DMS53 (cell line): Measurements from ENCODE around the gene TRIO.

Experiments used
- DNase-seq: peaks from one replicate; lab custom pipeline; 2025; lab: John Stamatoyannopoulos, UW

The TRIO gene

DNA sequence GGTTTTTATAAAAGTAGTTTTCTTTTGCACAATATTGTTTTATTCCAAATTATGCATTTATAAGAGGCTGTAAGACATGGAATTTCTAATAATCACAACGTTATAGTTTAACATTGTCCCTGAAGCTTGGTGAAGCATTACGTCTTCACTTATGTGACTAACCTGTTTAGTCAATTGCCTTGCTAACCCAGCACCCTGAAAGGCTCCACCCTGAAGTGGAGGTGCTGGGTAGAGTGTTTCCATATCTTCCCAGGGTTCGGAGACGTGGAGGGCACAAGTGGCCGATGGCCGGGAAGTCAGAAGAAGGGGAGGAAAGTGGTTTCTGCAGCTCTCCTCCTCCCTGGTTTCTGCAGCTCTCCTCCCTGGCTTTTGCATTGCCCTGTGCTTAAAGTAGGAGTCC is 83.4 kb downstream of the TRIO start:
- DNase-seq = no peak

- no peak for DNase-seq
Measured at GRCh38 chr5:14226992-14227391, 83.8 kb downstream of the TRIO start.

GRCh38 chr5:14227513-14227912 is 84.4 kb downstream of the TRIO start:
- no peak for DNase-seq

GRCh38 chr5:14228219-14228618 is 85.1 kb downstream of the TRIO start:
- DNase-seq = no peak

GRCh38 chr5:14229181-14229580 is 86.0 kb downstream of the TRIO start:
- DNase-seq = no peak

- no peak for DNase-seq
Measured at GRCh38 chr5:14229734-14230133, 86.6 kb downstream of the TRIO start.

DNA sequence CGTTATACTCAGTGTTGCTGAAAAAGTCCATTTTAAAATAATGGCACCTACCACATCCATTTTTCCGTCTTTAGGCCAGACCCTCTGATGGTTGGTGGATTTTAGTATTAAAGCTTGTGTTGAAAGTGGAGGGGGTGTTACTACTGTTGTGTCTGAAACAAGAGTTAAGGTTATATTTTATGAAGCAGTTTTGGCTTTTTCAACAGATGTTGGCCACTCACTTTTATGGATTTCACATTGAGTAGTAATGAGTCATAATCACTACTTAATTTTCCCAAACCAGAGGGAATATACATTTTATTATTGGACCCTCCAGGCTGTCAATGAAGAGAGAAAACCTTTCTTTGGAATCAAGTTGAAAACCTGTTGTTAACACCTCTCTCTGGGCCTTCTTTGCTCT is 88.0 kb downstream of the TRIO start:
- DNase-seq = no peak

GRCh38 chr5:14231890-14232289 is 88.7 kb downstream of the TRIO start:
- no peak for DNase-seq

- DNase-seq = no peak
Measured at GRCh38 chr5:14234204-14234603, 91.1 kb downstream of the TRIO start.

GRCh38 chr5:14235872-14236271 is 92.7 kb downstream of the TRIO start:
- DNase-seq = no peak

DNA sequence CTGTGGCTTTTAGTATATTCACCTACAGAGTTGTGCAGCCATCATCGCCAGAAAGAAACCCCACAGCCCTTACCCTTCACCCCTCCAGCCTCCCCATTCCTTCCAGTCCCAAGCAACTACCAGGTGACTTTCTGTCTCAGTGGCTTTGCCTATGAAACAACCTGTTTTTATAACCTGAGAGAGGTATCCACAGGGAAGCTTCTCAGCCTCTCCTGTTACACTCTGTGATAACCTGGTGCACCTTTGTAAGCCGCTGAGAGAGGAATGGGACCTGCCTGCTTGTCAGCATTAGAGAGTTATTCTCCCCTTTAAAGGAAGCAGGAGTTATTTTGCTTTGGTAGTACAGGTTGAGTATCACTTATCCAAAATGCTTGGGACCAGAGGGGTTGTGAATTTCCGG is 93.6 kb downstream of the TRIO start:
- peak; percentile 15 for DNase-seq

GRCh38 chr5:14237317-14238086 is 94.4 kb downstream of the TRIO start:
- no peak for DNase-seq

DNA sequence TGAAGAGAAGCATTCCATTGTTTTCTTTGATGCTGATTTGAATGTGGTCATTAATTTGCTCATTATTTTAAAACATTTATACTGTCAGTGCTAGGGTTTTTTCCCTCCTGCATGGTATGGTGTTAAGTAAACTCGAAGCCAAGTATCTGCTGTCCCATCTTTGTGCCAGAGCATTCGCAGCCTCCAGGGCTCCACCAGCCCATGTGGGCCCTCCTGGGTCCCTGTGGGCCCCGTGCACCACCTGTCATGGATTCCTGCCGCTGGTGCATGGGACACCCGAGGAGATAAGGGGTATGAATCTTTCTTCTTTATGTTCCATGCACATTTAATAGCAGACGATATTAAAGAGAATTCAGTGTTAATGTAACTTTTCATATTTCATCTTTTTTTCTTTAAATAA is 95.1 kb downstream of the TRIO start:
- no peak for DNase-seq

DNA sequence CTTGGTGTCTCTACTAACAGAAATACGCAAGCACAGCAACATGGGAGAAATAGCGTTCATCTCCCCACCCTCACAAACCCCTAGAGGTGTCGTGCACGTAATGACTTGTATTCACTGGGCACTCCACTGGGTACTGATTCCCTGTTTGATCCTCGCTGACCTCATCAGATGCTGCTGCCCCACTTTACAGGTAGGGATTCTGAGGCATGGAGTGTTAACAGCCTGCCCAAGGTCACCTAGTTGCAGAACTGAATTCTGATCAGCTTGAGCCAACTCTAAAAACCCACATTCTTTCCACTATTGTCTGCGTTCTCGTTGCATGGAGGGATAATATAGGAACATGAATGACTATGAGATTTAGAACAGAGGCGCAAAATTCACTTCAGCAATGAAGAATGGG is 96.3 kb downstream of the TRIO start:
- no peak for DNase-seq

- no peak for DNase-seq
Measured at GRCh38 chr5:14239951-14240350, 96.8 kb downstream of the TRIO start.

- DNase-seq = no peak
Measured at GRCh38 chr5:14240359-14240758, 97.2 kb downstream of the TRIO start.

GRCh38 chr5:14241141-14241540 is 98.0 kb downstream of the TRIO start:
- no peak for DNase-seq

GRCh38 chr5:14242447-14242846 is 99.3 kb downstream of the TRIO start:
- DNase-seq = no peak

- no peak for DNase-seq
Measured at GRCh38 chr5:14242871-14243383, 99.8 kb downstream of the TRIO start.

GRCh38 chr5:14243766-14244165 is 100.6 kb downstream of the TRIO start:
- no peak for DNase-seq

DNA sequence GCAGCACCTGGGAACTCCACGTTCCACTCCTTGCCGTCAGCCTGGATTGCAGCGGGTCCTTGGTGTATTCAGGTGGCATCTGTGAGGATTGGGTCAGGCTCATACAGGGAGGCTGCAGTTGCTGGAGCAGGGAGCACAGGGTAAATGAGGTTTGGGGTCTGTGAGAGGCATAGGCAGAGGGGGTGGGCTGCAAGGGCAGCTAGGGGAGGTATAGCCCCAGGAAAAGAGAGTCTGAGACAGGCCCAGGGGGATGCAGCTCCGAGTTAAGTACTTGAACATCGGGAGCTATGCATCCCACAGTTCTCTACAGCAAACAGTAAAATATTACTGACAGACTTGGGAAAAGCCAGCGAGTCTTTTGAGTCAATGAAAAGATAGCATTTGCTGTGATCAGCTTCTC is 101.6 kb downstream of the TRIO start:
- DNase-seq = no peak

DNA sequence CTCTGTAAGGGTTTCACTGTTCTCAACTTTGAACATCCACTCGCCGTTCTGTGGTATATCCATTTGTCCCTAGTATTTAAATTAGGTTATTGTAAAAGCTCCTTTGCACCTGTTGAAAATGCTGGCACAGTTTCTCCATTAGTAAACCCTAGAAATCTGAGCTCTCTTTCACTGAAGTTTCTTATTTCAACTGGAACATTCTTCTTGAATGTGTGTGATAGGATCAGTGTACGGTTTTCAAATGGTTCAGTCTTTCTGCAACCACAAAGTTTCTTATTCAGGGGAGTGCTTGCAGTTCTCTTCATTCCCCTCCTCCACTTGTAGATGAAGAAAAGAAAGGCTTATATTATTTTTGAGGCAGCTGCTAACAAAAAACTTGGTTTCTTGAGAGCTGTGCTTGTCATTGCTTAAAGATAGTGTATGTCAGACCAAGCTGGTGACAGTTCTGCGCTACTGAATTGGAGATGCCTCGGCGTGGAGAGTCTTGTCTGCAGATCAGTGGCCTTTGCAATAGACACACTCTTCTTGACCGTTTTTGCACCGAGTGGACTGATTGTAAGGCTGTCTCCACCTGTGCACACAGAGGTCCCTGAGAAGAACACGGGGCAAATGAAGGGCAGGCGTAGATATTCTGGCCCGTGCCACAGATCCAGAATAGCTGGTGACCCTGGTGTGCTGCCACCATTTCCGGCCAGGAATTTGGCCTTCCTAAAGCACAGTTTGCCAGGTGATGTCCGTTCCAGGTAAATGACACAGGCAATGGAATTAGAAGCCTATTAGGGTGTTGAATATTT is 102.2 kb downstream of the TRIO start:
- no peak for DNase-seq

GRCh38 chr5:14246350-14247053 is 103.4 kb downstream of the TRIO start:
- no peak for DNase-seq
